ENCODE data around the gene ZNF829.

- no peak for TF ChIP-seq CTCF (conservative IDR thresholded peaks at IDR 0.05 in 1 of 2, IDR thresholded peaks at IDR 0.05 in 1 of 2; ENCODE audit: extremely low read depth in 1 of 2, insufficient read depth in 1 of 2, low read depth in 1 of 2, low read length in 2 of 2)
- TF ChIP-seq EZH2 (IDR thresholded peaks at IDR 0.05; ENCODE audit: borderline replicate concordance, low read length): no peak
Measured at GRCh38 chr19:36847968-36848367, 68.1 kb downstream of the ZNF829 start.

Measured in mammary epithelial cell (primary cell).